Suprapubic skin (tissue), 4 donors: Measurements from ENCODE around the gene RAPGEF6.

Experiments used
- POLR2A ChIP-seq, 2 donors: fragments of 450-650 bp; IDR thresholded peaks; one replicate each; pipeline ENCODE4 v1.6.1; 2017; ENCODE audit warnings: antibody characterized with exemption in 2 of 2, mild to moderate bottlenecking in 2 of 2, moderate library complexity in 2 of 2
- POLR2AphosphoS5 ChIP-seq, 3 donors: sonication (generic); formaldehyde crosslinking; IDR thresholded peaks; one replicate each; pipeline ENCODE4 v1.6.1; 2017; ENCODE audit warnings: antibody characterized with exemption in 3 of 3

GRCh38 chr5:131654776-131655175 is 19.7 kb upstream of the RAPGEF6 start:
- TF ChIP-seq POLR2A (IDR thresholded peaks at IDR 0.05) (no peak), POLR2AphosphoS5 (IDR thresholded peaks at IDR 0.05) (no peak)
